GM19023 (cell line): ENCODE results near the gene EBNA1BP2.
"Not testable (repeated sequence)": the region's sequence is repeated elsewhere in the genome, so short reads cannot be mapped to it uniquely, and the experiment has no call there.

ENCODE experiments used
- ATAC-seq: cut with Tn5 transposase; IDR thresholded peaks from one replicate; pipeline ENCODE4 v1.9.1; 2021; ENCODE audit warnings: mild to moderate bottlenecking, moderate library complexity; ENCODE audit not compliant: unreplicated experiment

The EBNA1BP2 gene

DNA sequence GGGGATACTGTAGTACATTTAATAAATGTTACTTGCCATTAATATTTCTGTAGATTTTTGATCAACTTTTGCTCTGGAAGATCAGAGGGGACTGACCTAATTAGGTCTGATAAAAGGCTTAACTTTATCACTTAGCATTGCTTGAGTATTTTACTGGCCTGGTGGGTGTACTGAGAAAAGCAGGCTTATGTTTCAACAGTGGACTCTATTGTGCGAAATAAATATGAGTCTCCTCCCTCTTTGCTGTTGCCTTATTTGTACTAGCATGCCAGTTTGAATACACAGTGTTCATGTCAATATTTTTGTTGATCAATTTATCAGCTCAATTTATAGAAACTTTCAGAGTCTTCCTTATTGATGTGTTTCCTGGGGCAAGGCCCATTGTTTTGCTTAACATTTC lies 49.1 kb downstream of the EBNA1BP2 start:
- no peak for ATAC-seq

DNA sequence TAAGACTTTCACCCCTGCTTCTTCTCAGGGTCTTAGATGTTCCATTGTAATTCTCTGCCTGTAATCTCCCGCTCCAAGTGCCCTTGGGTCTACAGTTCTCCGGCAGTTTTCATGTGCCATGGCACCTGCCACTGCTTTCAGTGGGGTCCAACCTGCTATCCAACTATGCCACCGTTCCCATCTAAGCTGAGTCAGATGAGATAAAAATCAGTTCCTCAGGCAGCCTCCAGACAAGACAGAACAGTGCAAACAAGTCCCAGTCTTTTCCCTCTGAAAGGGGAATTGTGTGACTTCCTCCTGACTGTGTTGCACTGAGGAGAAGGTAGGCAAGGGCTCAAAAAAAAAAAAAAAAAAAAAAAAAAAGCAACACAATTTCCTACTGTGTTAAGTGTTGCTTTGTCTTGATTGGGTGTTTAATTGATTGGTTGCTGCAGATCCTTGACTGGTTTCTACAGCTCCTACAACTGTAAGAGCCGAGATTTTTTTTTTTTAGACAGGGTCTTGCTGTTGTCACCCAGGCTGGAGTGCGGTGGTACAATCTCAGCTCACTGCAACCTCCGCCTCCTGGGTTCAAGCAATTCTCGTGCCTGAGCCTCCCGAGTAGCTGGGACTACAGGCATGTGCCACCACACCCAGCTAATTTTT lies 50.7 kb downstream of the EBNA1BP2 start:
- ATAC-seq: no peak

DNA sequence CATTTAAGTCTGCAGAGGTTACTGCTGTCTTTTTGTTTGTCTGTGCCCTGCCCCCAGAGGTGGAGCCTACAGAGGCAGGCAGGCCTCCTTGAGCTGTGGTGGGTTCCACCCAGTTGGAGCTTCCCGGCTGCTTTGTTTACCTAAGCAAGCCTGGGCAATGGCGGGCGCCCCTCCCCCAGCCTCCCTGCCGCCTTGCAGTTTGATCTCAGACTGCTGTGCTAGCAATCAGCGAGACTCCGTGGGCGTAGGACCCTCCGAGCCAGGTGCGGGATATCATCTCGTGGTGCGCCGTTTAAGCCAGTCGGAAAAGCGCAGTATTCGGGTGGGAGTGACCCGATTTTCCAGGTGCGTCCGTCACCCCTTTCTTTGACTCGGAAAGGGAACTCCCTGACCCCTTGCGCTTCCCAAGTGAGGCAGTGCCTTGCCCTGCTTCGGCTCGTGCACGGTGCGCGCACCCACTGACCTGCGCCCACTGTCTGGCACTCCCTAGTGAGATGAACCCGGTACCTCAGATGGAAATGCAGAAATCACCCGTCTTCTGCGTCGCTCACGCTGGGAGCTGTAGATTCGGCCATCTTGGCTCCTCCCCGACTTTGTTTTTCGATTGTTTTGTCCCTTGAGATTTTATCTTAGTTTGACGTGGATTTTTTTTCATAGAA lies 52.0 kb downstream of the EBNA1BP2 start:
- ATAC-seq: not testable (repeated sequence)
